Iris pigment epithelial cell (primary cell): ENCODE results near the gene TXNRD2.
"Not testable (repeated sequence)": the region's sequence is repeated elsewhere in the genome, so short reads cannot be mapped to it uniquely, and the experiment has no call there.

ENCODE experiments used
- DNase-seq: peaks from one replicate; pipeline ENCODE4 v3.0.0-alpha.2; 2011; ENCODE audit warnings: low read depth

Gene TXNRD2

DNA sequence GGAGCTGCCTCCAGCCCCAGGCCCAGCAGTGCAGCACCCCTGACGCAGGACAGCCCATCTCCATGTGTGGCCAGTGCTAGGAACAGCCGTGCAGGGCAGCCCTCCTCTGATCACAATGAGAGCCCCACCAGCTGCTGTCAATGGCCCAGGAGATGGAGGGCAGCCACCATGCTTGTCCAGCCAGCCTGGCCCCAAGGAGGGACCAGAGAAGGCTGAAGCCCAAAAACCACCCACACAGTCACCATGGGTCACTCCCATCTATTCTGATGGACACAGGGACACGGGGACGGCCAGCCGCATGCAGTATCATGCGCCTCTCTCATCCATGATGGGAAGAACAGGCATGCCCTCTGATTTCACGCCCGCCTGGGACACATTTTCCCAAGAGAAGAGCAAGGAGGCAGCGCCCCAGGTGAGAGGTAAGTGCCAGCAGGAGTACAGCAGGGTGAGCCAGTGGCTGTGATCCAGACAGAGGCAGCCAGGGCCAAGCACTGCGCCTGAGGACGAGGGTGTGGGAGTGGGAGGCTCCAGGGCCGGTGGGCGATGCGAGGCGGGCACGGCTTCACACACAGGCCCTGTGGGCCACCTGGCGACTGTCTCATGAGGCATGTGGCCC lies 53.4 kb downstream of the TXNRD2 start:
- no peak for DNase-seq

DNA sequence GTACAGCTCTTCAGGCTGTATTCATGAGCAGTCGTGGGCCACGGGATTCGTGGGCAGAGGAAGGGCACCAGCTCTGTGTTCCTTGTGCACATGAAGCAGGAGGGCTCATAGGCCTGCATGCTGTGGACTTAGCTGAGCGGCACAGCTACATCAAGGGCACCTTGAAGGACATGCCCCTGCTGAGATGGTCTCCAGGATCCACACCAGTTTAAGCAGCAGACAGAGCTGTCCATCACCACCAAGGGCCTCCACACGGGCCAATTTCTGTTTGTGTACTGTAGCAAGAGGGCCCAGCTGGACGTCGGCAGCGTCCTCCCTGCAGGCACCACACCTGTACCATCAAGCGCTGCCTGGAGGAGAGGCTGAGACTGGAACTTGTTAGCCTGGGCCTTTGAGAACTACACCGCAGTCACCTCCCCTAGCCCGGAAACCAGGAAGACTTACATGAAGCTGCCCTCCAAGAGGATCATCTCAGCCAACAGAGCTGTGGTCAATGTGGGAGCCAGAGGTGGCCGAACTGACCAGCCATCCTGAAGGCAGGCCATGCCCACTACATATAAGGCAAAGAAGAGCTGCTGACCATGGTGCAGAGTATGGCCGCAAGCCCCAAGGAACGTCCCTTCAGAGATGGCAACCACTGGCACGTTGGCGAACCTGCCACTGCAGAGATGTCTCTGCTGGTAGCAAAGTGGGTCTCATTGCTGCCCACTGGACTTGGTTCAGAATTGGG lies 54.2 kb downstream of the TXNRD2 start:
- DNase-seq = no peak

DNA sequence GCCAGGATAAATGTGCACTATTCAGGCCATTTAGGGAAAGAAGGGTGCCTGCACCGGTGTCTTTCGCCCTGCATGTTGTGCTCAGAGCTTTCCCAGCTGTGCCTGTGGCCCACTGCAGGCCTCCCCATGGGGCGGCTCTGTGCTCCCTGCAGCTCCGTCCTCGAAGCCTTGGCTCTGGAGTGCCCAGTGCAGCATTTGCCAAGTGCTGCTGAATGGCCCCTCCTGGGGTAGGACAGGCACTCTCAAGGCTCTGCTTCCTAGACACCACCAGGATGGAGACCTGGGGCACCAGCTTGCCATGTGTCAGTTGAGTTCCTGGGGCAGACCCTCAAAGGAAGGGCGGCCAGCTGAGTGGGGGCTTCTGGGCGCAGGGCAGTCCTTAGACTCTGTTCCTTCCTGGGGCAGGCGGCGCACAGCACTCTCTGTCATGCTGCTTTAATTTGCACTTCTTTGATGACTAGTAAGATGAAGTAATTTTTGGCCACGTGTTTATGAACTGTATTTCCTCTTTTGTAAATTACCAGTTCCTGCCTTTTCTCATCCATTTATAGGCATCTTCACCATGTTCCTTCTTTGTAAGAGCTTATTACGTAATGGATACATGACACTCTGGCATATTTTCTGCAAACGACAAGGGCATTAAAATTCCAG lies 54.9 kb downstream of the TXNRD2 start:
- DNase-seq = peak; percentile 76

DNA sequence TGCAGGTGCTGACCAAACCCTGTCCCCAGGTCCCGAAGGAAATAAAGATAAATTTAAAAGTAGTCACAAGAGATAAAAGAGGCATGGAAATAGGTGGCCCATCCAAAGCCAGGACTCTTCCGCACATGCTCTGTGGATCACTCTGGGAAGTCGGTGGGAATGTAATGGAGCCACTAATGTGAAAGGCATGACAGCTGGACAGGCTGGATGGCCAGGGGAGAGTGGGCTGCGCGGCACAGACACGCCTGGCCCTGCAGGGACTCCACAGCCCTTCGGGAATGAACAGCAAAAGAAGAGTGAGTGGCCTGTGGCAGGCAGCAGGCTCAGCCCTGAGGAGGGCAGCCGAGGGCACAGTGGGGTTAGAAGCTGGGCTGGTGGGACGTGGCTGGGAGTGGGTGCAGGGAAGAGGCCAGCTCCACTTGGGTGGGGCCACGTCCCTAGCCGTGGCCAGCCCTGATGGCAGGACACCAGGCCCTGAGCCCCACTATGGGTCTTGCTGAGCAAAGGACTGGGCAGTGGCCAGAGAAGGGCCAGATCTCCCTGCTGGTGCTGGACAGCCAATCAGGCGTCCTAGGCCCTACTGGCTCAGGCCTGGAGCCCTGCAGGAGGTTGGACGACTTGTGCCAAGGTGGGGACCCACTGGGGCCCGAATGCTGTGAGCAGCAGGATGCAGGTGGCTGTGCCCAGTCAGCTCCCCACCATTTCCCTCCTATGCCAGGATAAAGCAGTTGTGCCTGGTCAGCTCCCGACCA lies 55.6 kb downstream of the TXNRD2 start:
- DNase-seq = no peak

DNA sequence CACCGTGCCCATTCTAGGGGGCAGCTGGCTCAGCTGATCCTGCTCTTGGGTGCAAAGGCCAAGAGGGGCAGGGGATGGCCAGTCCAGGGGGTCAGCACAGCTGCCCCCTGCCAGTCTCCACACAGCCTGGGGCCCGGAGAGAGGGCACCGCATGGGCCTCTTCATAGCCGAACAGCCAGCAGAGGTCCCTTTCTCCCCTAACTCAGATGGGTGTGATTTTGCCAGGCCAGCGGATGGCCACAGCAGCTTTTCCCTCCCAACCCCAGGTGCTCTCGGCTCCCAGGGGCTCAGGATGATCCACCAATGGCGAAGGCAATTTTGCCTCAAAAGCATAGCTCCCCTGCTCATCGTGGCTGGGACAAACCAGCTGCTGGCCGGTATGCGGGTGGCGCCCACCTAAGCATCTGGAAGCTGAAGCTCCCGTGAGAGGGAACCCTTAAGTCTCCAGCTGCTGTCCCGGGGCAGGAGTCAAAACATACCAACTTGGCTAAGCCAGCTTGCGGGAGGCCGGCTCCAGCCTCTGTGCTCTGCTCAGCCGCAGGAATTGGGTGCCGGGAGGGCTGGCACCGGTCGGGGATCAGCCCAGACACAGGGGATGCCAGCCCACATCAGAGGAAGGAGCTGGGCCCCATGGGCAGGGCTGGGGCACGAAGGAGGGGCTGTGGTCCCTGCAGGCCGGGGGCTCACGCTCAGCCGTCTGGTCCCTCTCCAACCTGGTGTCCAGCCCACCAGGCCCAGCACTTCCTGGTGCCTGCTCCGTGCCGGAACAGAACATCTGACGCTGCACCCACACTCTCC lies 56.5 kb downstream of the TXNRD2 start:
- no peak for DNase-seq

DNA sequence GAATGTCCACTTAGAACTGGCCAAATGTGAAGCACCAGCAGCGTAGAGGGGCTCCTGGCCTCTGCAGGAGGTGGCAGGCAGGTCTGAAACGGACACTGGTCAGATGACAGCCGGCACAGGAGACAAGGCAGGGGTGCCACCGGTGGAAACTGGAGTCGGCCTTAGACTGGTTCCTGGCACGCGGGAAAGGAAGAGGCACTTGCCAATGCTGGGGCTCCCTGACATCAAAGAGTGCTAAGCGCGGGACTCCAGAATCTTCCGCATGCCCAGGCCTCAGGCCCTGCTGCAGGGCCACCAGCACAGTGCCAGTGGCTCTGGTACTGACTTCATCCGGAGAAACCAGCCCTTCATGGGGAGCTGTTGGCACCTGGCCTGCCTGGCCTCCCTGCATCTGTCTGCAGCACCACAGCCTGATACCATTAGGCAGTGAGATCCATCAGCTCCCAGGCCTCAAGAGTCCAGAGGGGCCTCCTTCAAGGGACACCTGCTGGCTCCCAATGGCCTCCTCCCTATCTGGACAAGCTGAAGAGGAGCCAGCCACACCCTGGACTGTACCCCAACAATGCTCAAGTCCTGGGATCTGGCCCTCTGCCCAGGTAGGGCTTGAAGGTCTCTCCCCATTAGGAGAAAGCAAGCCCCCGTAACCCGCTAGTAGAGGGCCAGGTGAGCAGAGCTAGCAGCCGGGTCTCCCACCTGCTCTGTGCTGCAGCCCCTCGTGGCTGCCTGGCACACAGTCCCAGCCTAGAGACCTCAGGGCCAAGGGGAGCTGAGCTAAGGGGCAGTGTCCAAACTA lies 57.3 kb downstream of the TXNRD2 start:
- DNase-seq = no peak

DNA sequence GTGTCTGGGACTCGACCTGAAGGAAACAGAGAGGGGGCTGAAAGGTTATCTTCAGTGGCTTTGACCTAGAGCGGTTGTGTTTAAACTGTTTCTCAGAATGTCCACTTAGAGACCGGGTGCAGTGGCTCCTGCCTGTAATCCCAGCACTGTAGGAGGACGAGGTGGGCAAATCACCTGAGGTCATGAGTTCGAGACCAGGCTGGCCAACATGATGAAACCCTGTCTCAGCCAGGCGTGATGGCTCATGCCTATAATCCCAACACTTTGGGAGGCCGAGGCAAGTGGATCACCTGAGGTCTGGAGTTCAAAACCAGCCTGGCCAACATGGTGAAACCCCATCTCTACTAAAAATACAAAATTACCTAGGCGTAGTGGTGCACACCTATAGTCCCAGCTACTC lies 58.2 kb downstream of the TXNRD2 start:
- DNase-seq = not testable (repeated sequence)

DNA sequence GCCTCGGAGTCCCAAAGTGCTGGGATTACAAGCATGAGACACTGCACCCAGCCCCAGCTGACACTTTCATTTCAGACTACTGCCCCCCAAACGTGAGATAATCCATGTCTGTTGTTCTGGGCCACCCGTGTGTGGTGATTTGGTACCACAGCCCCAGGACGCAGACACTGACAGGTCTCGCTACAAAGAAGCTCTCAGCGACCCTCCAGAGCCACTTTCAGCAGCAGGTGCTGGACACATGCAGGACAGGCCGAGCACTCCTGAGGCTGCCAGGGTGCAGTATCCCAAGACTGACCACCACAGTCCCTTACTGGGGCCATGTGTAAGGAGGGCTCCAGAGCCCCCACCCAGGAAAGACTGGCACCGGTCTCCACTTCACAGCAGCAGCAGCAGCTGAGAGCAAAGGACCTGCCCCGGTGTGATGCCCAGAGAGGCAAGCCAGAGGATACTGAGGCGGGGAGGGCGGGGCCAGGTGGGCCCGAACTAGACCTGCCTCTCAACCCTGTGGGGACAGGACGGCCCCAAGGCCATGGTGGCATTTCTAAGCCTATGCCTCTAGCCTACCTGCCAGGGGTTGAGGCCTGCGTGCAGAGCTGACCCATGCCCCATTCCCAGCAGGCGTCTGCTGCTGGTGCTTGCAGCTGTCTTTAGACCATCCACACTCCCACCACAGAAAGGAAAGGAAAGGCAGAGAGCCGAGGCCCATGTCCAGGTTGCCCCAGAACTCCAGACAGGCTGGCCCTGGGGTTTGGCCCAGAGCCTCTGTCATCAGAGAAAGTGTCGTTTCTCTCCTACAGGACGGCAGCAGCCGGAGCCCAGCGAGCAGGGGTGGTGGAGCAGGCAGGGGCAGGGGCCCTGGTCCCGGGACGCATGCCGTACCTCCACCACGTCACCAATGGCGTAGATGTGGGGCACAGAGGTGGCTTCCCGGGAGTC lies 58.9 kb downstream of the TXNRD2 start:
- no peak for DNase-seq

DNA sequence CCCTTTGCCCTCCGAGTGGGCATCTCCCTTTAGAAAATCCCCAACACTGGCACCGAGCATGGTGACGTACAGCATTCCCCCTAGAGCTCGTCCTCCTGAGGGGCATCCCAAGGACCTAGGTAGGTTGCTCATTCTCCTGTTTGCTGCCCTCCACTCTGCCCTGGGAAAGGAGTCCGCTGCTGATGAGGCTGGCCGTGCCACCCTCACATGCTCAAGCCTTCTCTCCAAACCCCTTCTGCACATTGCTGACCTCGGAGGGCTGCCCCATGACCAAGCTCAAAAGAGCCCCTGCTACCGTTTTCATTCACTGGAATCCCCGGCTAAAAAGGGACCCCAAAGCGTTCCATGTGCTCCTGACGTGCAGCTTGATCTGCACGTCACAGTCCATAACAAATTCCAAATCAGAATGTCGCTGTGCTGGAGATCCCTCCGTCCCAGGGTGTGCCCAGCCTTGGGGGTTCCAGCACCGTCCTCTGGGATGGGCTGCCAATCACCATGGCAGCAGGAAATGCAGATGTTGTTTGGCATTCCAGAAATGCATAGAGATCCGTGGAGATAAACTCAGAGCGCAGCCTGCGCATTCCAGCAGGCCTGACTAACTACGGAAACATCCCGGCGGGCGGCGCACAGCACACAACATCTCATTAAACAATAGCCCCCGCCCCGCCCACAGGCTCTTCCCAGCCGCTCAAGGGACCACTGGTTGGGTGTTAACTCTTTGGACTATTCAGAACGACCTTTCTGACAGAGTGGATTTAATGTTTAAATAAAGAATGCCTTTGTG lies 60.6 kb downstream of the TXNRD2 start:
- peak; percentile 96 for DNase-seq

DNA sequence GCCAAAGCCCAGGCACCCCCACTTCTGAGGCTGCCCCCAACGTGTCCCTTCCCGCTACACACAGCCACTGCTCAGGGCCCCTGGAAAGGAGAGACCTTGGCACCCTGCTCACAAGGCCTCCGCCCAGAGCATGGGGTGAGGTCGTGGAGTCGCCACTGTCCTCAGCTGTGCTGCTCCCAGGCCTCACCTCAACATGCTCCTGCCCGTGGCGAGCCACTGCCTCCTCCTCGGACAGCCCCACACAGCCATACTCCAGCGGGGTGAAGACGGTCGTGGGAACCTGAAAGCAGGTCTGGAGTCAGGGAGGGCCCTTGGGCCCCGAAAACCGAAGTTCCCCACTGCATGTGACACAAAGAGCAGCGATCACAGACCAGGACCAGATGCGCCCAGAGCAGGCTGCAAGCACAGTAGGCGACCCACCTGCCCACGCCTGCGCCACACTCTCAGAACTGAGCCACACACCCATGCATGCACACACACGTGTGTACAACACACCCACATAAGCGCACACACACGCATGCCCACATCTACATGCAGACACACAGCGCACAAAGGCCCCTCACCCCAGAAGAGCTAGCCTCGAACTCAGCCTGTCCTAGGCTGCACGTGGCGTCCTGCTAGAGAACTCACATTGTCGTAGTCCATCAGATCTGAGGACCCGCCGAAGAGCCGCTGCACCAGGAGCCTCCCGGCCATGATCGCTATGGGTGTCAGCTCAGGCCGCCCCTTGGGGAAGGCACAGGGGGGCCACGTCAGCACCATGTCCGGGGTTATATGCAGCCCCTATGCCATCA lies 61.4 kb downstream of the TXNRD2 start:
- DNase-seq = no peak

DNA sequence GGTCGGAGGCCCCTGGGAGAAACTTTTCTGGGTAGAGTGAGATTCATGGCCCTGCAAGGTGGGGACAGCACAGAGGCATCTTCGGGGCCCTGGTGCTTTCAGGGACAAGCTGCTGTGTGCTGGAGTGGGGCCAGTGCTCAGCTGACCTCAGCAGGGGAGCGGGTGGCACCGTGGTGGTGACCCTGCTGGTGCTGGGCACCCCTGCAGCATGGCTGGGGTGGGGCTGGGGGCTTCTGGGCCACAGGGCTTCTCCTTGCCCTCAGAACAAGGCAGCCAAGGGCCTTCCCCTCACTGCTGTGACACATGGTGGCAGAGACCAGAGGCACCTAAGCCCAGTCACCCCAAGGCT lies 62.0 kb downstream of the TXNRD2 start:
- no peak for DNase-seq

DNA sequence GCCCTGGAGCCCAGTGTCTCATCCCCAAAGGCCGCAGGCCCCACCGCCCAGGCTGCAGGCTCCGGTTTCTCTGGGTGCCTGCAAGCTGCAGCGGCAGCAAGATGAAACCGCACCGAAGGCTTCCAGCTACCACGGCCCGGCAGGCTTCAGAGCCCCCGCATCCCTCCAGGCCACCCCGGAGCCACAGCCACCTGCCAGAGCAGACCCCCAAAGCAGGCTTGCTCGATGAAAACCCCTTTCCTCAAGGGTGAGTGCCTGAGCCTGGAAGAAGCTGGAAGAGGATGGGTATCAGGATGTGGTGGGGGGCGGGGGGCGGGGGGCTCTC lies 62.4 kb downstream of the TXNRD2 start:
- no peak for DNase-seq

DNA sequence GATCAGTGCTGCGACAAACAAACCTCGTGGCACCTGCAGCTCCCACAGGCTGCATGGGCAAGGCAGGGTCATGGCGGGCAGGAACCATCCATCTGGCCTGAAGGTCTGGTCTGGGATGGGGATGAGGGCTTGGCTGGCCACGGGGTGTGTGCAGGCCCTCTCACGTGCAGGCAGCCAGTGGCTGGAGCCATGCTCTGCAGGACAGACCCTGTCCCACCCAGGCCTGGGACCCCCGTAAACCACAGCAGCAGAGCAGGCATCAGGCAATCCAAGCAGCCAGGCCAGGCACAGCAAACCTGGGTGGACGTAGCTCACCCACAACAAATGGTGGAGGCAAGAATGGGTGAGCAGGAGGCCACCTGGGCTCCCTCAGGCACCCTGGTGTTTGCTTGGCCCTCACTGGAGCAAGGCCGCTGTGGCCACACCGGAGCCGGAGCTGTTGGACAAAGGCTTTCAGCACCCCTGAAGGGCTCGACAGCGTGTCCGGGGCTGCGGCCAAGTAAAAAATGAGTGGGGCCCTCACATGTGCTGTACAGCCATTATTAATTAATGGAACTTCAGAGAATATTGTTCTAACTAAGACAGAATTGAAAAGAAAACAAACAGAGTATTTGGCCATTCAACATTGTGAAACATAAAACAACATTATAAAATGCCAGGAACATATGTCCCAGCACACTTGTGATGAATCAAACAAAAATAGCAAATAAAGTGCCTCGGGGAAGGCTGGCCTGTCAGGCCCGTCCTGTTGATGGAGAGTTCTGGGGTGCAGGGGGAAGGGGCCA lies 63.0 kb downstream of the TXNRD2 start:
- DNase-seq = peak; percentile 28

DNA sequence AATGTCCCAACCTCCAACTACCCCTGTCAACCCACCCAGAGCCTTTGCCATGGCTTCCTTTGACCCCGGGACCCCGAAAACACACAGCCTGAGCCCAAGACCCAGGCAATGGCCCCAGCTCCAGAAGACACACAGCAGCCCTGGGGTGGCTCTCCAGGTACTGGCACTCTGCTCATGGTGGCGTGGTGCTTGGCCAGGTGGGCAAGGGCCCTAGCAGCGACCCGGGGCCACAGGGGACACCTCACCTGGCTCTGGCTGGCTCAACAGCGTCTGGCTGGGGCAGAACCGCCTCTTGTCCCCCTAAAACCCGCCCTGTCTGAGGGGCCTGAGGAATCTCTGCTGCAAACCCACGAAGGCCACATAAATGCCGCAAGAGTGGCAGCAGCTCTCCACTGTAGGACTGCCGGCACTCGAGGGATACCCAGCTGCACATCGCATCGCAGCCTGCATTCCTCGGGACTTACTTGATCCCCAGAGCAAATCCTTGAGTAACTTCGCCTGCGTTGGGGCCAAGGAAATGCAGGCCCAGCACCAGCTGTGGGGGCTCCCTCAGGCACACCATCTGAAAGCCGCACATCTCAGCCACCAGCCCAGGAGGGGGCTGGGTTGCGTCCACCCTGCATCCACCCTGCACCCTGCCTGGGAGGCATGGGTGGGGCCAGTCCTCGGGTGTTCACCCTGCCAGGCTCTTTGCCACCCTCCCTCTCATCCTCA lies 63.8 kb downstream of the TXNRD2 start:
- DNase-seq = peak; percentile 82

DNA sequence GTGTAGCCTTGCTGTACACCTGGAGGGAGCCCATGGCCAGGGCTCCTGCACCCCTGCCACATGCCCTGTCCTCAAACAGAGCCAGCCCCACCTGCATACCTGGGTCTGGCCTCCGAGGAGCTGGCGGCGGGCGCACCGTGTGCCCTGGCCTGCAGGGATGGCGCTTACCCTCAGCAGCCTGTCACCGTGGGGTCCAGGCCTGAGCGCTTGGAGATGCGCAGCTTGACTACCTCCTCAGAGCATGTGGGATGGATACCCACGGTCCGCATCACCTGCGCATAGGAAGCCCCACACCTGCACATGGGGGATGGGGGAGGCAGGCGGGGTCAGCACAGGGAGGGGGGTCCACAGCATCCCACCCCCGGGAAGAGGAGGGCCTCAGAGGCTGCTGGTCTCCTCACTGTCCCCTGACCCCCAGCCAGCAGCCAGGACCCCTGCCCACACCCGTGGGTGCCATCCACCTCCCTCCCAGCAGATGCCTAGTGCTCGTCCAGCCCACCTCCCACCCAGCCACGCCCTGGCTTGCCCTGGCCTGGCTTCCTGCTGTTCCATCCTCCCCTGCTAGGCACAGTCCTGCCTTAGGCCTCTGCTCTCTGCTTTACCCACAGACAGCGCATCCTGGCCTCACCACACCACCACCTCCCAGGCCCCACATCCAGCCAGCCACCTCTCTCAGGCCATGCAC lies 64.5 kb downstream of the TXNRD2 start:
- DNase-seq = no peak

DNA sequence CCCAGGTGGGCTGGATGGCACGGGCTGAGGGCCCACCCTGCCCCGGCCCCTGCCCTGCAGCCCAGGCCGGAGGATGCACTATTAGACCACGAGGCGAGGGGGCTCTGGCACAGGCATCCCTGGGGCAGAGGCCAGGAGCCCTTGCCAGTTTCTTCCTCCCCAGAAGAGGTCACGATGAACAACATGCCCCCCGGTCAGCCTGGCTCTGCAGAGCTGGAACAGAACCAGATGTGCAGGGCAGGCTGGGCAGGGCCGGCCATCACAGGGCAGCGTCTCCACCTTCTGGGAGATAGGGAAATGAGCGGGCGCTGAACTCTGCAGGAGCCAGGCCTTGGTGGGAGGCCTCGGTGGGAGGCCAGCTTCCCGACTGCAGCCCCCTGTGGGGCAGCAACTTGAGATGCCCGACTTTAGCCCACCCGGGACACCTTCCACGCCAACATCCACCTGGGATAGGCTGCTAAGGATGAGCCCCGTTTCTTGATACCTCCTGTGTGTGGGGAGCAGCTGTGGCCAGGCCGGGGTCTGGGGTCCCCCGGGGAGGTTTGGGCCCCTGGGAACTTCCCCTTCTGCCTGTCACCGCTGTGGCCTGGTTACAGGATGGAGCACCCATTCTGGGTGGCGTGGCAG lies 65.2 kb downstream of the TXNRD2 start:
- no peak for DNase-seq
